HepG2 (cell line): ENCODE measurements around the gene YIF1A. TPM values are rescaled to one million over a fixed set of nuclear protein-coding genes. Genes with fewer than 3 reads are reported as not detected.

Experiments
- HNRNPK ChIP-seq: fragments of 200-400 bp; formaldehyde crosslinking; IDR thresholded peaks from 2 replicates; pipeline ENCODE4 v1.6.1; 2018; ENCODE audit warnings: low read length, low read depth, moderate library complexity, mild to moderate bottlenecking; ENCODE audit not compliant: poor library complexity, severe bottlenecking
- KDM2A ChIP-seq: sonication (generic); formaldehyde crosslinking; IDR thresholded peaks from 2 replicates; pipeline ENCODE4 v1.4.0; 2020; ENCODE audit warnings: low read depth, missing genetic modification reagents, borderline replicate concordance
- NKX3-1 ChIP-seq: sonication (generic); formaldehyde crosslinking; IDR thresholded peaks from 2 replicates; pipeline ENCODE4 v1.5.0; 2020; ENCODE audit warnings: missing genetic modification reagents
- polyA plus RNA-seq, 8 experiments: library from polyadenylated mRNA; depleted of rRNA in 3 of 8; stranded (reverse) in 7 of 8; unstranded in 1 of 8; fragments of >200 nt; fragmentation: Illumina TruSeq in 4 of 8; extraction: Trizol in 4 of 8; gene quantifications; 2 replicates each; pipeline versions ENCODE4 v1.2.1 to v1.2.3, GENCODE V29; 2011 to 2016; ENCODE audit warnings: low read depth in 4 of 8, missing spikeins in 1 of 8, mixed read lengths in 1 of 8; ENCODE audit not compliant: insufficient read depth in 1 of 8
- total RNA-seq, 5 experiments: library from RNA; depleted of rRNA; stranded (reverse); fragments of >200 nt; fragmentation: Illumina TruSeq; extraction: Trizol; gene quantifications; 2 replicates each; pipeline ENCODE4 v1.2.3, GENCODE V29; 2016; ENCODE audit warnings: low read depth in 1 of 5
- TF ChIP-seq, protein P1 (sequence below): sonication (generic); formaldehyde crosslinking; IDR thresholded peaks from 2 replicates; pipeline ENCODE4 v1.9.0; 2021; ENCODE audit warnings: missing genetic modification reagents, borderline replicate concordance
- TF ChIP-seq, protein P2 (sequence below): sonication (generic); formaldehyde crosslinking; IDR thresholded peaks from one replicate; pipeline ENCODE4 v1.5.1; 2020; ENCODE audit warnings: mild to moderate bottlenecking, missing genetic modification reagents; ENCODE audit errors: not compliant biosample characterization
- TF ChIP-seq, protein P3 (sequence below): sonication (generic); formaldehyde crosslinking; IDR thresholded peaks from 2 replicates; pipeline ENCODE4 v1.5.0; 2020; ENCODE audit warnings: mild to moderate bottlenecking, missing genetic modification reagents, borderline replicate concordance

The YIF1A gene
- total and polyA plus RNA-seq, 2 of the 13 experiments (the other 11 are each of a cell fraction or from before 2014, with no cell fraction given) = 133 to 145 TPM

DNA sequence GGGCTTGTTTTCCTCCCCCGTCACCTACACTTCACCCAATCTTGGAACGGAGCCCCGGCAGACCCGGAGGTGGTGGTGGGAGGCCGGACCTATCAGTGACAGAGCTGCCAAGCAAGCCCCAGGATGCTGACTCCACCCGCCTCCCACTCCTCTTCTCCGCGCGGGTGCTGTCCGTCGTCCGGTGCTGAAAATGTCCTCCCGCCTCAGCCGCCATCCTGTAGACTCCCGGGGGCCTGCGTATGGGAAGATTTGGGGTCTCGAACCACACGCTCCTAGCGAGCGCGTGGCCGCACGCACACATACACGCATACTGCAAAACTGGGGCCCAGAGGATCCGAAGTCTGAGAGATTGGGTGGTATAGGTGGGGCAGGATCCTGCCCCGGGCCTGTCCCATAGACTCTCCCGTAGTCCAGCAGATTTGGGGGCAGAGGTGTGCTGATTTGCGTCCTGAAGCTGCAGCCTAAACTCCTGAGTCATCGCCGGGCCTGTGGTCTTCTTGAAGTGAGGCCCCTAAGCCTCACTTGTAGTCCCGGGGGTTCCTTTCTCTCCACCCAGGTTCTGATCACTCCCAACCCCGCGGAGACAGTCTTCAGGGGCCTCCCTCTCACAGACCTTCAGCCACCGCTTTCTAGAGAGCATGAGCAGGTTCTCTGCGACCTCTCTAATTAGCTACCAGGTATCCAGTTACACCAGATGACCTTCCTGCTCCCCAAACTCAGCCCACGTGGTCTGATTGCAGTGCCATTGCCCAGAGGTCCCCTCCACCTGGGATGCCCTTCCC lies 796 bp upstream of the YIF1A start (continued):
- TF ChIP-seq, protein P1, sequence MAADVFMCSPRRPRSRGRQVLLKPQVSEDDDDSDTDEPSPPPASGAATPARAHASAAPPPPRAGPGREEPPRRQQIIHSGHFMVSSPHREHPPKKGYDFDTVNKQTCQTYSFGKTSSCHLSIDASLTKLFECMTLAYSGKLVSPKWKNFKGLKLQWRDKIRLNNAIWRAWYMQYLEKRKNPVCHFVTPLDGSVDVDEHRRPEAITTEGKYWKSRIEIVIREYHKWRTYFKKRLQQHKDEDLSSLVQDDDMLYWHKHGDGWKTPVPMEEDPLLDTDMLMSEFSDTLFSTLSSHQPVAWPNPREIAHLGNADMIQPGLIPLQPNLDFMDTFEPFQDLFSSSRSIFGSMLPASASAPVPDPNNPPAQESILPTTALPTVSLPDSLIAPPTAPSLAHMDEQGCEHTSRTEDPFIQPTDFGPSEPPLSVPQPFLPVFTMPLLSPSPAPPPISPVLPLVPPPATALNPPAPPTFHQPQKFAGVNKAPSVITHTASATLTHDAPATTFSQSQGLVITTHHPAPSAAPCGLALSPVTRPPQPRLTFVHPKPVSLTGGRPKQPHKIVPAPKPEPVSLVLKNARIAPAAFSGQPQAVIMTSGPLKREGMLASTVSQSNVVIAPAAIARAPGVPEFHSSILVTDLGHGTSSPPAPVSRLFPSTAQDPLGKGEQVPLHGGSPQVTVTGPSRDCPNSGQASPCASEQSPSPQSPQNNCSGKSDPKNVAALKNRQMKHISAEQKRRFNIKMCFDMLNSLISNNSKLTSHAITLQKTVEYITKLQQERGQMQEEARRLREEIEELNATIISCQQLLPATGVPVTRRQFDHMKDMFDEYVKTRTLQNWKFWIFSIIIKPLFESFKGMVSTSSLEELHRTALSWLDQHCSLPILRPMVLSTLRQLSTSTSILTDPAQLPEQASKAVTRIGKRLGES = peak; percentile 51; the same call in 1 of the 2 replicates
- no peak; the same call in none of the 2 replicates for TF ChIP-seq NKX3-1 (CRISPR knock-in tag)
- no peak for TF ChIP-seq HNRNPK
- no peak for TF ChIP-seq KDM2A
- TF ChIP-seq, protein P2, sequence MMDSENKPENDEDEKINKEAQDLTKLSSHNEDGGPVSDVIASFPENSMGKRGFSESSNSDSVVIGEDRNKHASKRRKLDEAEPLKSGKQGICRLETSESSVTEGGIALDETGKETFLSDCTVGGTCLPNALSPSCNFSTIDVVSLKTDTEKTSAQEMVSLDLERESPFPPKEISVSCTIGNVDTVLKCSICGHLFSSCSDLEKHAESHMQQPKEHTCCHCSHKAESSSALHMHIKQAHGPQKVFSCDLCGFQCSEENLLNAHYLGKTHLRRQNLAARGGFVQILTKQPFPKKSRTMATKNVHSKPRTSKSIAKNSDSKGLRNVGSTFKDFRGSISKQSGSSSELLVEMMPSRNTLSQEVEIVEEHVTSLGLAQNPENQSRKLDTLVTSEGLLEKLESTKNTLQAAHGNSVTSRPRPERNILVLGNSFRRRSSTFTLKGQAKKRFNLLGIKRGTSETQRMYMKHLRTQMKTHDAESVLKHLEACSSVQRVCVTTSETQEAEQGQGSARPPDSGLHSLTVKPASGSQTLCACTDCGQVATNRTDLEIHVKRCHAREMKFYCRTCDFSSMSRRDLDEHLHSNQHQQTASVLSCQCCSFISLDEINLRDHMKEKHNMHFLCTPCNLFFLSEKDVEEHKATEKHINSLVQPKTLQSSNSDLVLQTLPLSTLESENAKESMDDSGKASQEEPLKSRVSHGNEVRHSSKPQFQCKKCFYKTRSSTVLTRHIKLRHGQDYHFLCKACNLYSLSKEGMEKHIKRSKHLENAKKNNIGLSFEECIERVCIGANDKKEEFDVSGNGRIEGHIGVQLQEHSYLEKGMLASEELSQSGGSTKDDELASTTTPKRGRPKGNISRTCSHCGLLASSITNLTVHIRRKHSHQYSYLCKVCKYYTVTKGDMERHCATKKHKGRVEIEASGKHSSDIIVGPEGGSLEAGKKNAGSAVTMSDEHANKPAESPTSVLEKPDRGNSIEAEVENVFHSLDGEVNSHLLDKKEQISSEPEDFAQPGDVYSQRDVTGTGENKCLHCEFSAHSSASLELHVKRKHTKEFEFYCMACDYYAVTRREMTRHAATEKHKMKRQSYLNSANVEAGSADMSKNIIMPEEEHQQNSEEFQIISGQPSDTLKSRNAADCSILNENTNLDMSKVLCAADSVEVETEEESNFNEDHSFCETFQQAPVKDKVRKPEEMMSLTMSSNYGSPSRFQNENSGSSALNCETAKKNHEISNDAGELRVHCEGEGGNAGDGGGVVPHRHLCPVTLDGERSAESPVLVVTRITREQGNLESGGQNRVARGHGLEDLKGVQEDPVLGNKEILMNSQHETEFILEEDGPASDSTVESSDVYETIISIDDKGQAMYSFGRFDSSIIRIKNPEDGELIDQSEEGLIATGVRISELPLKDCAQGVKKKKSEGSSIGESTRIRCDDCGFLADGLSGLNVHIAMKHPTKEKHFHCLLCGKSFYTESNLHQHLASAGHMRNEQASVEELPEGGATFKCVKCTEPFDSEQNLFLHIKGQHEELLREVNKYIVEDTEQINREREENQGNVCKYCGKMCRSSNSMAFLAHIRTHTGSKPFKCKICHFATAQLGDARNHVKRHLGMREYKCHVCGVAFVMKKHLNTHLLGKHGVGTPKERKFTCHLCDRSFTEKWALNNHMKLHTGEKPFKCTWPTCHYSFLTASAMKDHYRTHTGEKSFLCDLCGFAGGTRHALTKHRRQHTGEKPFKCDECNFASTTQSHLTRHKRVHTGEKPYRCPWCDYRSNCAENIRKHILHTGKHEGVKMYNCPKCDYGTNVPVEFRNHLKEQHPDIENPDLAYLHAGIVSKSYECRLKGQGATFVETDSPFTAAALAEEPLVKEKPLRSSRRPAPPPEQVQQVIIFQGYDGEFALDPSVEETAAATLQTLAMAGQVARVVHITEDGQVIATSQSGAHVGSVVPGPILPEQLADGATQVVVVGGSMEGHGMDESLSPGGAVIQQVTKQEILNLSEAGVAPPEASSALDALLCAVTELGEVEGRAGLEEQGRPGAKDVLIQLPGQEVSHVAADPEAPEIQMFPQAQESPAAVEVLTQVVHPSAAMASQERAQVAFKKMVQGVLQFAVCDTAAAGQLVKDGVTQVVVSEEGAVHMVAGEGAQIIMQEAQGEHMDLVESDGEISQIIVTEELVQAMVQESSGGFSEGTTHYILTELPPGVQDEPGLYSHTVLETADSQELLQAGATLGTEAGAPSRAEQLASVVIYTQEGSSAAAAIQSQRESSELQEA (CRISPR knock-in tag) = no peak
- TF ChIP-seq, protein P3, sequence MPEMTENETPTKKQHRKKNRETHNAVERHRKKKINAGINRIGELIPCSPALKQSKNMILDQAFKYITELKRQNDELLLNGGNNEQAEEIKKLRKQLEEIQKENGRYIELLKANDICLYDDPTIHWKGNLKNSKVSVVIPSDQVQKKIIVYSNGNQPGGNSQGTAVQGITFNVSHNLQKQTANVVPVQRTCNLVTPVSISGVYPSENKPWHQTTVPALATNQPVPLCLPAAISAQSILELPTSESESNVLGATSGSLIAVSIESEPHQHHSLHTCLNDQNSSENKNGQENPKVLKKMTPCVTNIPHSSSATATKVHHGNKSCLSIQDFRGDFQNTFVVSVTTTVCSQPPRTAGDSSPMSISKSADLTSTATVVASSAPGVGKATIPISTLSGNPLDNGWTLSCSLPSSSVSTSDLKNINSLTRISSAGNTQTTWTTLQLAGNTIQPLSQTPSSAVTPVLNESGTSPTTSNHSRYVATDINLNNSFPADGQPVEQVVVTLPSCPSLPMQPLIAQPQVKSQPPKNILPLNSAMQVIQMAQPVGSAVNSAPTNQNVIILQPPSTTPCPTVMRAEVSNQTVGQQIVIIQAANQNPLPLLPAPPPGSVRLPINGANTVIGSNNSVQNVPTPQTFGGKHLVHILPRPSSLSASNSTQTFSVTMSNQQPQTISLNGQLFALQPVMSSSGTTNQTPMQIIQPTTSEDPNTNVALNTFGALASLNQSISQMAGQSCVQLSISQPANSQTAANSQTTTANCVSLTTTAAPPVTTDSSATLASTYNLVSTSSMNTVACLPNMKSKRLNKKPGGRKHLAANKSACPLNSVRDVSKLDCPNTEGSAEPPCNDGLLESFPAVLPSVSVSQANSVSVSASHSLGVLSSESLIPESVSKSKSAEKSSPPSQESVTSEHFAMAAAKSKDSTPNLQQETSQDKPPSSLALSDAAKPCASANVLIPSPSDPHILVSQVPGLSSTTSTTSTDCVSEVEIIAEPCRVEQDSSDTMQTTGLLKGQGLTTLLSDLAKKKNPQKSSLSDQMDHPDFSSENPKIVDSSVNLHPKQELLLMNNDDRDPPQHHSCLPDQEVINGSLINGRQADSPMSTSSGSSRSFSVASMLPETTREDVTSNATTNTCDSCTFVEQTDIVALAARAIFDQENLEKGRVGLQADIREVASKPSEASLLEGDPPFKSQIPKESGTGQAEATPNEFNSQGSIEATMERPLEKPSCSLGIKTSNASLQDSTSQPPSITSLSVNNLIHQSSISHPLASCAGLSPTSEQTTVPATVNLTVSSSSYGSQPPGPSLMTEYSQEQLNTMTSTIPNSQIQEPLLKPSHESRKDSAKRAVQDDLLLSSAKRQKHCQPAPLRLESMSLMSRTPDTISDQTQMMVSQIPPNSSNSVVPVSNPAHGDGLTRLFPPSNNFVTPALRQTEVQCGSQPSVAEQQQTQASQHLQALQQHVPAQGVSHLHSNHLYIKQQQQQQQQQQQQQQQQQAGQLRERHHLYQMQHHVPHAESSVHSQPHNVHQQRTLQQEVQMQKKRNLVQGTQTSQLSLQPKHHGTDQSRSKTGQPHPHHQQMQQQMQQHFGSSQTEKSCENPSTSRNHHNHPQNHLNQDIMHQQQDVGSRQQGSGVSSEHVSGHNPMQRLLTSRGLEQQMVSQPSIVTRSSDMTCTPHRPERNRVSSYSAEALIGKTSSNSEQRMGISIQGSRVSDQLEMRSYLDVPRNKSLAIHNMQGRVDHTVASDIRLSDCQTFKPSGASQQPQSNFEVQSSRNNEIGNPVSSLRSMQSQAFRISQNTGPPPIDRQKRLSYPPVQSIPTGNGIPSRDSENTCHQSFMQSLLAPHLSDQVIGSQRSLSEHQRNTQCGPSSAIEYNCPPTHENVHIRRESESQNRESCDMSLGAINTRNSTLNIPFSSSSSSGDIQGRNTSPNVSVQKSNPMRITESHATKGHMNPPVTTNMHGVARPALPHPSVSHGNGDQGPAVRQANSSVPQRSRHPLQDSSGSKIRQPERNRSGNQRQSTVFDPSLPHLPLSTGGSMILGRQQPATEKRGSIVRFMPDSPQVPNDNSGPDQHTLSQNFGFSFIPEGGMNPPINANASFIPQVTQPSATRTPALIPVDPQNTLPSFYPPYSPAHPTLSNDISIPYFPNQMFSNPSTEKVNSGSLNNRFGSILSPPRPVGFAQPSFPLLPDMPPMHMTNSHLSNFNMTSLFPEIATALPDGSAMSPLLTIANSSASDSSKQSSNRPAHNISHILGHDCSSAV (CRISPR knock-in tag) = no peak
